ENCODE measurements around the gene RALGPS1. TPM values are rescaled to one million over a fixed set of nuclear protein-coding genes. Genes with fewer than 3 reads are reported as not detected.

RALGPS1 gene
- polyA plus RNA-seq, 1 of the 3 experiments (the other 2 are of a cell fraction): 3.9 TPM

DNA sequence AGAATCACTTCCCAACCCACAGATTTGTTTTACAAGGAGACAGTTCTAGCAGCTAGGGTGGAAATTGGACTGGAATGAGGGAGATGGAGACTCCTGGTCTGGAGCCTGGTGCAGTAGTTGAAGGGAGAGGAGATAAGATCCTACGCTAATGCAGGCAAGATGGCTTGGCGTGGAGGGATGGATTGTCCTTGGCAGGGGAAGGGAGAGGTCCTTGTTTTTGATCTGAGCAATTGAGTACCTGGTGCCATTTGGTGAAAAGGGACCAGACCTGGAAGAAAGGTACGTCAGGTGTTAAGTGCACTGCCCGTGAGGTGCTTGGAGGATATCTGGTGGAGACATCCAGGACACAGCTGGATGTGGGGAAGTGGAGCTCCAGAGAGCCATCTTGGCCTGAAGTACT, 172.2 kb downstream of the RALGPS1 start (continued):
- TF ChIP-seq, protein P1, sequence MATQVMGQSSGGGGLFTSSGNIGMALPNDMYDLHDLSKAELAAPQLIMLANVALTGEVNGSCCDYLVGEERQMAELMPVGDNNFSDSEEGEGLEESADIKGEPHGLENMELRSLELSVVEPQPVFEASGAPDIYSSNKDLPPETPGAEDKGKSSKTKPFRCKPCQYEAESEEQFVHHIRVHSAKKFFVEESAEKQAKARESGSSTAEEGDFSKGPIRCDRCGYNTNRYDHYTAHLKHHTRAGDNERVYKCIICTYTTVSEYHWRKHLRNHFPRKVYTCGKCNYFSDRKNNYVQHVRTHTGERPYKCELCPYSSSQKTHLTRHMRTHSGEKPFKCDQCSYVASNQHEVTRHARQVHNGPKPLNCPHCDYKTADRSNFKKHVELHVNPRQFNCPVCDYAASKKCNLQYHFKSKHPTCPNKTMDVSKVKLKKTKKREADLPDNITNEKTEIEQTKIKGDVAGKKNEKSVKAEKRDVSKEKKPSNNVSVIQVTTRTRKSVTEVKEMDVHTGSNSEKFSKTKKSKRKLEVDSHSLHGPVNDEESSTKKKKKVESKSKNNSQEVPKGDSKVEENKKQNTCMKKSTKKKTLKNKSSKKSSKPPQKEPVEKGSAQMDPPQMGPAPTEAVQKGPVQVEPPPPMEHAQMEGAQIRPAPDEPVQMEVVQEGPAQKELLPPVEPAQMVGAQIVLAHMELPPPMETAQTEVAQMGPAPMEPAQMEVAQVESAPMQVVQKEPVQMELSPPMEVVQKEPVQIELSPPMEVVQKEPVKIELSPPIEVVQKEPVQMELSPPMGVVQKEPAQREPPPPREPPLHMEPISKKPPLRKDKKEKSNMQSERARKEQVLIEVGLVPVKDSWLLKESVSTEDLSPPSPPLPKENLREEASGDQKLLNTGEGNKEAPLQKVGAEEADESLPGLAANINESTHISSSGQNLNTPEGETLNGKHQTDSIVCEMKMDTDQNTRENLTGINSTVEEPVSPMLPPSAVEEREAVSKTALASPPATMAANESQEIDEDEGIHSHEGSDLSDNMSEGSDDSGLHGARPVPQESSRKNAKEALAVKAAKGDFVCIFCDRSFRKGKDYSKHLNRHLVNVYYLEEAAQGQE (IDR thresholded peaks at IDR 0.05; ENCODE audit: low read depth, low read length): no peak
- TF ChIP-seq MEF2A (IDR thresholded peaks at IDR 0.05; ENCODE audit: borderline replicate concordance, low read depth): no peak
- no peak for TF ChIP-seq TEAD4 (IDR thresholded peaks at IDR 0.05; ENCODE audit: borderline replicate concordance, insufficient read depth)

GRCh38 chr9:127087411-127087810, 172.8 kb downstream of the RALGPS1 start:
- Histone ChIP-seq H3K27ac (ENCODE audit: low read depth in 2 of 2, low read length in 1 of 2) (no peak overlapping the region), H3K9me2 (no peaks in the 10 kb centered on the region), H3K9me3 (no peaks in the 10 kb centered on the region), H2AFZ (ENCODE audit: low read depth) (no peak overlapping the region), H3F3A (replicated peaks; ENCODE audit: insufficient read depth) (no peaks in the 10 kb centered on the region), H3K4me2 (no peak overlapping the region), H4K20me1 (ENCODE audit: insufficient read depth) (no peaks in the 10 kb centered on the region), H3K4me1 (ENCODE audit: control insufficient read depth in 1 of 2, insufficient read depth in 2 of 2, low read depth in 1 of 2, low read length in 1 of 2) (no peaks in the 10 kb centered on the region; a peak in 1 of 4 replicates), H3K27me3 (ENCODE audit: insufficient read depth) (no peaks in the 10 kb centered on the region), H3K9ac (no peak overlapping the region), H3K36me3 (replicated peaks in 1 of 2; ENCODE audit: control insufficient read depth in 1 of 2, insufficient read depth in 2 of 2, low read length in 1 of 2) (peaks cover 0 to 12% of the 10 kb centered on the region in 2 experiments), H3K4me3 (ENCODE audit: low read depth in 2 of 2, low read length in 1 of 2) (no peak overlapping the region), H3K79me2 (ENCODE audit: insufficient read depth) (no peaks in the 10 kb centered on the region)
- 77% methylated on average over 4 of the region's 6 CpGs for WGBS (ENCODE audit: low lambda C conversion rate)
- no peak for DNase-seq
- POLR2A ChIA-PET: no interaction called here
- CTCF ChIA-PET: no interaction called here
- TF ChIP-seq, protein P2, sequence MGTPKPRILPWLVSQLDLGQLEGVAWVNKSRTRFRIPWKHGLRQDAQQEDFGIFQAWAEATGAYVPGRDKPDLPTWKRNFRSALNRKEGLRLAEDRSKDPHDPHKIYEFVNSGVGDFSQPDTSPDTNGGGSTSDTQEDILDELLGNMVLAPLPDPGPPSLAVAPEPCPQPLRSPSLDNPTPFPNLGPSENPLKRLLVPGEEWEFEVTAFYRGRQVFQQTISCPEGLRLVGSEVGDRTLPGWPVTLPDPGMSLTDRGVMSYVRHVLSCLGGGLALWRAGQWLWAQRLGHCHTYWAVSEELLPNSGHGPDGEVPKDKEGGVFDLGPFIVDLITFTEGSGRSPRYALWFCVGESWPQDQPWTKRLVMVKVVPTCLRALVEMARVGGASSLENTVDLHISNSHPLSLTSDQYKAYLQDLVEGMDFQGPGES (IDR thresholded peaks at IDR 0.05; ENCODE audit: low read depth, low read length): no peak

DNA sequence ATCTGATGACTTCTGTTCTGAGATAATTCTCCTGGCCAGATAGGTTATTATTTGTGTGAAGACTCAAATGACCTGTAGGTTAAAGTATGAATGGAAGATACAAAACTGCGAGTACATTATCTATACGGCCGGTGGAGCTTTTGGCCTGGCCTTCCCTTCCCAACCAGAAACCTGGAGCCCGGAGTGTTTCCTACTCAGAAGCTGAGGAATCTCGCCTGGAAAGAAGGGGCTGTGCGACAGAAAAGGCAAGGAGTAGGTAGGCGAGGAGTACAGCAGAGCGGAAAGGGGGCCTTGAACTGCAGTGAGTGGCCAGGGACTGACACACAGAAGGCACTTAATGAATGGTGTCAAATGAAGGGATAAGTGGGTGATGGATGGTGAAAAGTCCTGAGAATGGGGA, 173.3 kb downstream of the RALGPS1 start:
- CTCF ChIA-PET: interaction anchor here (1.5 kb wide), 1 partner anchor 147 kb away, joined by 3 read pairs; no protein-coding TSS in a partner anchor
- 91% methylated on average over 8 of the region's 8 CpGs for WGBS (ENCODE audit: low lambda C conversion rate)

More for the DNA sequence above, 173.3 kb downstream of the RALGPS1 start:
- H3F3A ChIP-seq (replicated peaks; ENCODE audit: insufficient read depth): no peaks in the 10 kb centered on the region
- DNase-seq: no peak
- no peak overlapping the region for H3K4me3 ChIP-seq (ENCODE audit: low read depth in 2 of 2, low read length in 1 of 2)
- H3K9ac ChIP-seq: no peak overlapping the region
- H3K27me3 ChIP-seq (ENCODE audit: insufficient read depth): no peaks in the 10 kb centered on the region
- H3K27ac ChIP-seq (ENCODE audit: low read depth in 2 of 2, low read length in 1 of 2): no peak overlapping the region
- H3K4me1 ChIP-seq (ENCODE audit: control insufficient read depth in 1 of 2, insufficient read depth in 2 of 2, low read depth in 1 of 2, low read length in 1 of 2): no peaks in the 10 kb centered on the region; a peak in 1 of 4 replicates
- H3K79me2 ChIP-seq (ENCODE audit: insufficient read depth): no peaks in the 10 kb centered on the region
- no peak for TF ChIP-seq MXI1 (IDR thresholded peaks at IDR 0.05; ENCODE audit: low read depth, low read length)
- TF ChIP-seq TAF1 (IDR thresholded peaks at IDR 0.05; ENCODE audit: borderline replicate concordance, low read depth, low read length): no peak
- TF ChIP-seq, protein P3, sequence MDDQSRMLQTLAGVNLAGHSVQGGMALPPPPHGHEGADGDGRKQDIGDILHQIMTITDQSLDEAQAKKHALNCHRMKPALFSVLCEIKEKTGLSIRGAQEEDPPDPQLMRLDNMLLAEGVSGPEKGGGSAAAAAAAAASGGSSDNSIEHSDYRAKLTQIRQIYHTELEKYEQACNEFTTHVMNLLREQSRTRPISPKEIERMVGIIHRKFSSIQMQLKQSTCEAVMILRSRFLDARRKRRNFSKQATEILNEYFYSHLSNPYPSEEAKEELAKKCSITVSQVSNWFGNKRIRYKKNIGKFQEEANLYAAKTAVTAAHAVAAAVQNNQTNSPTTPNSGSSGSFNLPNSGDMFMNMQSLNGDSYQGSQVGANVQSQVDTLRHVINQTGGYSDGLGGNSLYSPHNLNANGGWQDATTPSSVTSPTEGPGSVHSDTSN (IDR thresholded peaks at IDR 0.05): no peak
- TF ChIP-seq EZH2phosphoT487 (IDR thresholded peaks at IDR 0.05; ENCODE audit: borderline replicate concordance, low read depth): no peak
- no peak for TF ChIP-seq ELF1 (IDR thresholded peaks at IDR 0.05)
- TF ChIP-seq, protein P4, sequence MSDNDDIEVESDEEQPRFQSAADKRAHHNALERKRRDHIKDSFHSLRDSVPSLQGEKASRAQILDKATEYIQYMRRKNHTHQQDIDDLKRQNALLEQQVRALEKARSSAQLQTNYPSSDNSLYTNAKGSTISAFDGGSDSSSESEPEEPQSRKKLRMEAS (IDR thresholded peaks at IDR 0.05; ENCODE audit: low read depth): no peak
- TF ChIP-seq RFX5 (IDR thresholded peaks at IDR 0.05; ENCODE audit: low read length): no peak
- TF ChIP-seq FOXJ3 (CRISPR knock-in tag; IDR thresholded peaks at IDR 0.05): no peak
- TF ChIP-seq POLR2AphosphoS5 (IDR thresholded peaks at IDR 0.05; ENCODE audit: low read depth, low read length): no peak
- TF ChIP-seq JUND (IDR thresholded peaks at IDR 0.05): no peak
- no peak for TF ChIP-seq TCF12 (IDR thresholded peaks at IDR 0.05)
- TF ChIP-seq, protein P2 (IDR thresholded peaks at IDR 0.05; ENCODE audit: low read depth, low read length): no peak
- no peak for TF ChIP-seq FOXM1 (IDR thresholded peaks at IDR 0.05; ENCODE audit: low read depth)
- no peak for TF ChIP-seq SIN3A (IDR thresholded peaks at IDR 0.05; ENCODE audit: borderline replicate concordance, low read depth, low read length)
- no peak for TF ChIP-seq MEF2A (IDR thresholded peaks at IDR 0.05; ENCODE audit: borderline replicate concordance, low read depth)
- no peak for TF ChIP-seq FOSL2 (IDR thresholded peaks at IDR 0.05; ENCODE audit: borderline replicate concordance, low read depth)
- TF ChIP-seq RCOR1 (IDR thresholded peaks at IDR 0.05; ENCODE audit: low read length): no peak
- H4K20me1 ChIP-seq (ENCODE audit: insufficient read depth): no peaks in the 10 kb centered on the region
- no peaks in the 10 kb centered on the region for H3K9me2 ChIP-seq
- H3K36me3 ChIP-seq (replicated peaks in 1 of 2; ENCODE audit: control insufficient read depth in 1 of 2, insufficient read depth in 2 of 2, low read length in 1 of 2): peaks cover 0 to 12% of the 10 kb centered on the region in 2 experiments
- no peaks in the 10 kb centered on the region for H3K9me3 ChIP-seq
- H3K4me2 ChIP-seq: no peak overlapping the region
- no peak overlapping the region for H2AFZ ChIP-seq (ENCODE audit: low read depth)
- POLR2A ChIA-PET: no interaction called here
